ENCODE data around the gene CCK.

CCK gene

DNA sequence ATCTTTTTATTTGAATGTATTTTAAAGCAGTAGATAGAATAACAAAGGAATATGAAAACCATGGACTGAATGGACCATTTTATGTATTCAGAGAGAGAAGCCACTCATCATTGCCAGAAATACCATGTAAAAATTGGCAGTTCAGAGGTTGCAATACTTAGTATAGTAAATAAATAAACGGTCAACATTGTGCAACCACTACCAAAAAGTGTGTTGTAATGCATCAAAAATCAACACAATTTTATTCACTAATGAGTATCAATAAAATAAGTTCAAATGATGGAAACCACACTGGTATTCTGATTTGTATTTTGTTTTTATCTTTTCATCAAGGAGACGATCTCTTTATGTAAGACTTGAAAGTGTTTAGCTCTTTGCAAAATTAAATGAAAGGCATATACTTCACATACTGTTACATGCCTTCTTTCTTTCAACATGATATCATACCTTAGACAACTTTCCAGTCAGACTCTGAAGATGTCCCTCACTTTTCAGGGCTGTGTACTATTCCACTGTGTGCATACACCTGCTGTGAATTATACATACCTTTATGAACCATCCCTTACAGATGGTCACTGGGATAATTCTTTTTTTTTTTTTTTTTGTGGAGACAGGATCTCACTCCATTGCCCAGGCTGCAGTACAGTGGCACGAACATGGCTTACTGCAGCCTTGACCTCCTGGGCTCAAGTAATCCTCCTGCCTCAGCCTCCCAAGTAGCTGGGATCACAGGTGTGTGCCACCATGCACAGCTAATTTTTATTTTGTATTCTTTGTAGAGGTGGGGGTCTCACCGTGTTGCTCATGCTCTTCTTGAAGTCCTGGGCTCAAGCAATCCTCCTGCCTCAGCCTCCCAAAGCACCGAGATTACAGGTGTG, 40.3 kb downstream of the CCK start:
- no peak for DNase-seq (ENCODE audit: low spot score)

DNA sequence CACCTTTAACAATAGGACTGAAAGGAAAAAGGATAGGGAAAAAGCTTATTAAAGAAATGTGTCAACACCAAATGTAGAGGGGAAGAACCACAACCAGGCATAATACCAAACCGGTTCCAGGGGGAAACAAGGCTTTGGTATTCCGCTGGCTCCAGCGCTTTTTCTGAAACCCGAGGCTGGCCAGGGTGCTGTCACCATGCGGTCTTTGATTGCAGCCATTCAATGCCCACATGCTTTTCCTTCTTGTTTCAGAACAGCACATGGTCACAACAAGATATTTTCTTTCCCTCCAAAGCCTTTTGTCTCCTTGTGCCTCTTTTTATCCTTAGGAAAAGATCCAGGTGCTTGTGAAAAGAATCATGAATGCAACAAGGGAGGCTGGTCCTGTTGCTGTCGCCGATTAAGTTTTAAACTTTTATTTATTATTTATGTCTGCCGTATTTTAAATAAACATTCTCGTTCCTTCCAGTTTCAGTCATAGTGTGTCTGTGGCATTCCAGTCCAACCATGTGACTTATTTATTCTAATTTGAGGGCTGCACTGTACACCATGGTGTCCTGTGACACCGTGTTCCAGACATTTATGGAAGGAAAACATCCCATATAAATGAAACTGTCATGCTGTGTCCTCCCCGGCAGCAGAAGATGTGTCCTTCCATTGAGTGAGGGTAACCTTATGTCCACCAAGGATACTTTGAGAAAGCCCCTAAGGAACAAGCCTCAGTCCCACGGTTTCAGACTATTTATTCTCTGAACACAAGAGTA, 41.1 kb downstream of the CCK start:
- DNase-seq (ENCODE audit: low spot score), result no peak

DNA sequence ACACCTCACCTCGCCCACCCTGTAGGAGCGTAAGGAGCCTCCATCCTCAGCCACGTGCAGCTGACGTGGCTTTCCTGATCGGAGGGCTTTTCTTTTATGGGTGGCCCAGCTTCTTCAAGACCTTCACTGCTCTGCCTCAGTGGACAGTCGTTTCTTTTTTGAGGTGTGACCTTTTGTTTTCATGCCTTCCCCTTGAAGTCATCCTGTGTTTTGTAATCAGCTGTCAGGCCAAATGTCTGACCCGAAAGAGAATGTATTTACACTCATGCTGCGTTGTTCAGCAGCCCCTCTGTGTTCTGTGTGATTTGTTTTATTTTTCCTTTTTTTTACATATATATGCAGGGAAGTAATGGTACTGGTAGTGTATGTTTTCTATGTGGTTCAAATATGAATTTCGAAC, 41.8 kb downstream of the CCK start:
- no peak for DNase-seq (ENCODE audit: low spot score)

DNA sequence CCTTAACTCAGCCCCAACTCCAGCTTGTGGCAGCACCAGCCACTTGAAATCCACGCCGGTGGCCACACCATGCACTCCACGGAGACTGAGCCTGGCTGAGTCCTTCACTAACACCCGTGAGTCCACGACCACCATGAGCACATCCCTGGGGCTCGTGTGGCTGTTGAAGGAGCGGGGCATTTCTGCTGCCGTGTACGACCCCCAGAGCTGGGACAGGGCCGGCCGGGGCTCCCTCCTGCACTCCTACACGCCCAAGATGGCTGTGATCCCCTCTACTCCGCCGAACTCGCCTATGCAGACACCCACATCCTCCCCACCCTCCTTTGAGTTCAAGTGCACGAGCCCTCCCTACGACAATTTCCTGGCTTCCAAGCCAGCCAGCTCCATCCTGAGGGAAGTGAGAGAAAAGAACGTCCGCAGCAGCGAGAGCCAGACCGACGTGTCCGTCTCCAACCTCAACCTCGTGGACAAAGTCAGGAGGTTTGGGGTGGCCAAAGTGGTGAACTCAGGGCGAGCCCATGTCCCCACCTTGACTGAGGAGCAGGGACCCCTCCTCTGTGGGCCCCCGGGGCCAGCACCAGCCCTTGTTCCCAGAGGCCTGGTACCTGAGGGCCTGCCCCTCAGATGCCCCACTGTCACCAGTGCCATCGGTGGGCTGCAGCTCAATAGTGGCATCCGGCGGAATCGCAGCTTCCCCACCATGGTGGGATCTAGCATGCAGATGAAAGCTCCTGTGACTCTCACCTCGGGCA, 42.9 kb downstream of the CCK start:
- no peak for DNase-seq (ENCODE audit: low spot score)

DNA sequence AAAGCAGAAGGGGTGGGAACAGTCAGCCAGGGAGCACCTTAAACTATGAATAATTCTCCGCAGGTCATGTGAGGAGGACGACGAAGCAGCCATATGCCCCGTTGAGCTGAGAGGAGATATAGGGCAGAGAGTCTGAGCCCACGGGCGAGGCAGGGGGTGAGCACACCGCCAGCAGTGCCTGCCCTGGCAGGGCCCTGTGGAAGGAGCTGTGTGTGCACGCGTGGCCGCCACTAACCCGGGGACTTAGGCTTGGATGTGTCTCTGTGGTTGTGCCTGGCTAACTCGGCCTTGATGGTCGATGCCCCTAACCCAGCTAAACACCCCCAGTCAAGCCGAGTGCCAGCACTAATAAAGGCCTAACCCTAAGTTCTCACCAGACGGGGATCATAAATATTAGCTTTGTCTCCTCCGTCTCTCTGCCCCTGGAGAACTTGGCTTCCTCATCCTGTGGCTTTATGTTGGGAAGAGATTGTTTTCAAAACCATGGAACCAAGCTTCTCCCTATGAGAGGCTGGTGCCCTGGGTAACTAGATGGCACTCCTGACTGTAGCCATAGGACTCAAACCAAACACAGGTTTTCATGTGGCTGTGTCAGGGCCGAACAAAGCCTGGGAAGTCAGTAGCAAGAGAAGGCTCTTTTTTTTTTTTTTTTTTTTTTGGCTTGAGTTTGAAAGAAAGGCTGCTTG, 45.4 kb downstream of the CCK start:
- DNase-seq (ENCODE audit: low spot score), result no peak

DNA sequence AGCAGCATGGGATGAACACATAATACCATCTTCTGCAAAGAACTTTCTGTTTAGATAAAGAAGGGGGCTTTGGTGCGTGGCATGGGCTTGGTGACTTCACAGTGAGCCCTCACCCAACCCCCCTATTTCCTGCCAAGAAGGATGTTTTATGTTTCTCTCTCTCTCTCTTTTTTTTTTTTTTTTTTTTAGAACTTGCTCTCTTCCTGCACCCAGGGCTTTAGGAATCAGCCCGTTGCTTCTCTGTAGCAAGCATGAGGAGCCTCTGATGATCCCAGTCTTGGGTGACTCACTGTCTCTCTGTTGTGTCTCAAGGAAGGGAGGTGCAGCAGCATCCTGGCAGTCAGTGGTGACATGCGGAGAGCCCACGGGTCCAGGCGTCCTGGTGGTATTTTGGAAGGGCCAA, 49.1 kb downstream of the CCK start:
- DNase-seq (ENCODE audit: low spot score), result no peak

DNA sequence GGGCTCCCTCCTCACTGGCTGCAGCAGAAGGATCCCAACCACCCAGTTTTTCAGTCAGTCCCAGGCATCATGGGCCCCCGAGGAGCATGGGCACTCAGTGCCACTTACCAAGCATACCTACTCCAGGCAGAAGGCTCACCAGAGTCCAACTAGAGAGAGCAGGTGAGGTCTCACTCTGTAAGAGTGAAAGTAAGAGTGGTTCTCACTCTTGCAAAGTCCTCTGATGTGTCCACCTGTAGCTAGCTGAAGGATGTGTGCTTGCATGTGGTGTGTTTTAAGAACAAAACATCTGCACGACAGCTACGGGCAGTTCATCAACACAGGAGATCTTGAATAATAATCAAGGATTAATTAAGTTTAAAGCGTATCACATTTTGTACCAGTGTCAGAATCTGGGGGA, 49.7 kb downstream of the CCK start:
- DNase-seq (ENCODE audit: low spot score), result no peak

DNA sequence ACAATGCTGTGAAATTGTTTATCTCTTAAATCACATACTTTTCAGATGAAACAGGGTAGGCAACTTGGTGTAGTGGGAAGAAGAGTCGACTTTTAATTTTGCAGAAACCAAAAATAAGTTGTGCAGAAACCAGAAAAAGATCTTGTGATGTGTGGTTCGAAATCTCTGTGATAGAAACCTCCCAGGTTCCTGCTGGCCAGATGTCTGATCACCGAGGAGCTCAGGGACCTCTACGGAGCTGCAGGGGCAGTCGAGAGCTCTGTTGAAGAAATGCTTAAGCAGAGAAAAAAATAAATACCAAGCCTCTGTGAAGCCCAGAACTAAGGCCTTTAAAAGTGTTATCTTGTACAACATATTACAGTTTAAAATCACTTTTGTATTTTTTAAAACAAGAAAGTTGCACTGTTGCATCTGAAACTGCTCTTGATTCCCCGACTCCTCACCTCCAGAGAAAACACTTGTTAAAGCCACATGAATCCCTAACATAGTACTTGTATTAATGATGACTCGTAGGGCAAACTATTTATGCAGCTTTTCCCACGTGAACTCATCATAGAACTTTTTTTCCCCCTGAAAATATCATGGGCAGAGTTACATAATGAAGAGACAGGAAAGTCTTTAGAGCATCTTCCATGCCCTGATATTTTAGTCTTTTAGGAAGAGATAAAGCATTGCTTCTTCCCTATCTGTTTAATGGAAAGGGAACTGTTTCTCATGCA, 51.3 kb downstream of the CCK start:
- DNase-seq (ENCODE audit: low spot score), result peak; percentile 38

DNA sequence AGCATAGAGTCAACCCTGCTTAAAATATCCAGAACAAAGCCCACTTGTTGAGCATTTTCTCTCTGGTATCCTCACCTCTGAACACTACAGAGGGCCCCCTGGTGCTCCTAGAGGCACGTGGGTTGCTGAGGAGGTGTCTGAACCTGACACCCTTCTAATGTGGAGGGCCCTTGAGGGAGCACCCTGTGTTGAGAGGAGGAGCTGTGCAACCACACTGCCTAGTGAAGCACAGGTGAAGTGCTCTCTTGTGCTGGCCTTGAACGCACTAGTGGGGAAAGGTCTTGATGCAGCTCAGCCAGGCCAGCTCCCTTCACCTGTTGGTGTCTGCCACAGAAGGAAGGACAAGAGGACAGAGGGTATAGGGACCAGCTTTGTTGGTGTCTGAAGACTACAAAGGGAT, 51.9 kb downstream of the CCK start:
- no peak for DNase-seq (ENCODE audit: low spot score)

DNA sequence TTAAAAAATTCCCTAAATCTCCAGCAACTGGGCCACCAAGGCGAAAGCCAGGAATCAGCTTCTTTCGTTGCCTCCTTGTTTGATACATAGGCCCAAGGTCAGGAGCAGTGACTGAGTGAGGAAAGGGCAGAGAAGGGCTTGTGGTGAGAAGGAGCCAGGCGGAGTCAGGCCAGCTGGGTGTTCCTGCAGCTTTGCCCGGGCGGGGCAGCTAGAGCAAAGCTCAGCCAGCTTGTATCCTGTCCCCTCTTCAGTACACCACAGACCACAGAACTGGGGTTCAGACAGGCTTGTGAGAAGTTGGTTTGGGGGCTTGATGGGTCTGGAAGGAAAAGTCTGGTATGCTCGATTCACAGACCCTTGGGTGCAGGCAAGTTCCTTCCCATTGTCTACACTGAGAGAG, 52.6 kb downstream of the CCK start:
- no peak for DNase-seq (ENCODE audit: low spot score)

DNA sequence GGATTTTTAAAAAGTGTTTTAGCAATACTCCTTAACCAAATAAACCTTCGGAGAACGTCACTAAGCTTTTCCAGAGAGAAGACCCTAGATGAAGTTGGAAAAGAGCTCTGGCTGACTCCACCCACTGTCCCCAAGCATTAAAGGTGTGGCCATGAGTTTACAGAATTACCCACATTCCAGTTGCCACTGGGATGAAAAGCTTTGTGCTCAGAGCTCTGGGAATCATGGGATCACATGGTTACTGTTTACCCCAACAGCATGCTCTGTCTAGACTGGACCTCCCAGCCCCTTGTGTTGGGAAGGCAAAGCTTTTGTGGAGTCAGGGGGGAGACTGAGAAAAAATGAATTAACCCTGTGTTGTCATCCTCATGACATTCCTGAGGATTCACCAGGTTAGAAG, 55.3 kb downstream of the CCK start:
- DNase-seq (ENCODE audit: low spot score), result no peak

DNA sequence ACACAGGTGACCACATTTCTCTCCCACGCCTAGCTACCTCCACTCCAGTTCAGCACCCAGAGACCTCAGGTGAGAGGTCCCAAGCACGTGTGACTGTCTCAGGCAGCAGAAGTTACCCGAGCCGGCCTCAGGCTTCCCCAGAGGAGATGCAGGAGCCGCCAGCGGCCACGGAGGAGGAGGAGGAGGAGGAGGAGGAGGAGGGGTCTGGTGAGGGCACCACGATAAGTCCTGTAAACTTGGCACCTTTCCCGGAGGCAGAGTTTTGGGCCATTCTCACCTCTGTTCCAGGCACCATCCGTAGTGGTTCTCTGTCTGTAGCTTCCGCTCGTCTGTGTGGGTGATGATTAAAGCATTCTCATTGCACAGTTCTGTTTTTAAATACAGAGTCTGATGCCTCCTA, 56.1 kb downstream of the CCK start:
- no peak for DNase-seq (ENCODE audit: low spot score)
